Frontal cortex (tissue), 4 donors: ENCODE results near the gene GRK5. TPM values are rescaled to one million over a fixed set of nuclear protein-coding genes. Genes with fewer than 3 reads are reported as not detected.
"Not testable (repeated sequence)": the region's sequence is repeated elsewhere in the genome, so short reads cannot be mapped to it uniquely, and the experiment has no call there.

Experiments used
- DNase-seq, 2 donors: peaks; one replicate each; pipeline ENCODE4 v3.0.0; 2012; ENCODE audit warnings: low spot score in 2 of 2
- FAIRE-seq: peaks from 2 replicates; lab custom pipeline; 2012; peaks lifted over from hg19 to GRCh38; lab: Jason Lieb, UNC
- total RNA-seq: library from RNA; depleted of rRNA; stranded (reverse); fragments of >200 nt; gene quantifications from one replicate; pipeline ENCODE4 v1.2.3, GENCODE V29; 2014
- donor health status: control.
- donor health status: control.
- donor health status: control.

Gene GRK5
- total RNA-seq, 1 donor from 2014 or later, result 11.4 TPM

DNA sequence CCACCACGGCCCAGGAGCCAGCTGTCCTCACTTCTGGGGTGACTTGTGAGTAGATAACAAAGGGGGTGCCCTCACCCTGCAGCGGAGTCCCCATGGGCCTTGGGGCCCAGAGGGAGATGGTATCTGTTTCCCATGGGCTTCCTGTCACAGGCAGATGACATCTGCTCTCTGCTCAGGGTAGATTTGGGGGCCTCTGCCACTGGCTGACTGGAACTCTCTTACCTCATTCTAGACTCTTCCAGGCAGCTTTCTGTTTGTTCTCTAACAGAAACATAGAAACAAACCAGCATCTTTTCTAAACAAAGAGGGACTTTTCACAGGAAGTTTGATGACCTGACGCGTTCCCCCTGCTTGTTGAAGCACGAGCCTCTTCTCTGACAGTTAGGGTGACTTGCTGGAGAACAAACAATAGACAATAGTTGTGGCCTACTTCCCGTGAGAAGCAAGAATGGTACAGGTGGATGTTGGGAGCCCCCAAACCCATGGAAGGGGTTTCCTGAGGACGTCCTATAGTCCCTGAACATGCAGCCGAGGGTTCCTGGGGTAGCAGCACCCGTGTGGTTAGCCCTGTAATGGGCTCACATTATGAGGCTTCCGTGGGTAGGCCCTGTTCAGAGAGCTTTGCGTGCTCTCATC is 61.6 kb downstream of the GRK5 start:
- no peak for FAIRE-seq
- DNase-seq, result no peak

- FAIRE-seq, result no peak
- no peak for DNase-seq
These were observed 62.4 kb downstream of the GRK5 start for GRCh38 chr10:119269737-119270136.

- FAIRE-seq, result no peak
- DNase-seq, result no peak
These were observed 63.5 kb downstream of the GRK5 start for GRCh38 chr10:119270762-119271366.

DNA sequence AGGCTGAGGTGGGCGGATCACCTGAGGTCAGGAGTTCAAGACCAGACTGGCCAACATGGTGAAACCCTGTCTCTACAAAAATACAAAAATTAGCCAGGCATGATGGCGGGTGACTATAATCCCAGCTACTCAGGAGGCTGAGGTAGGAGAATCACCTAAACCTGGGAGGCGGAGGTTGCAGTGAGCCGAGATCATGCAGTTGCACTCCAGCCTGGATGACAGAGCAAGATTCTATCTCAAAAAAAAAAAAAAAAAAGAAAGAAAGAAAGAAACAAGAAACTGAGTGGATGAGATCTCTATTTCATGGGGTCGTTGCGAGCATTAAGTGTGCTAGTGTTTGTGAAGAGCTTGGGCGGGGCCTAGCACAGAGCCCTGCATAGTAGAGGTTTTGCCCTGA is 65.0 kb downstream of the GRK5 start:
- DNase-seq, FAIRE-seq: not testable (repeated sequence)

GRCh38 chr10:119272736-119273135 is 65.4 kb downstream of the GRK5 start:
- FAIRE-seq, result no peak
- no peak for DNase-seq

GRCh38 chr10:119273413-119273812 is 66.0 kb downstream of the GRK5 start:
- DNase-seq (no peak), FAIRE-seq (no peak)

DNA sequence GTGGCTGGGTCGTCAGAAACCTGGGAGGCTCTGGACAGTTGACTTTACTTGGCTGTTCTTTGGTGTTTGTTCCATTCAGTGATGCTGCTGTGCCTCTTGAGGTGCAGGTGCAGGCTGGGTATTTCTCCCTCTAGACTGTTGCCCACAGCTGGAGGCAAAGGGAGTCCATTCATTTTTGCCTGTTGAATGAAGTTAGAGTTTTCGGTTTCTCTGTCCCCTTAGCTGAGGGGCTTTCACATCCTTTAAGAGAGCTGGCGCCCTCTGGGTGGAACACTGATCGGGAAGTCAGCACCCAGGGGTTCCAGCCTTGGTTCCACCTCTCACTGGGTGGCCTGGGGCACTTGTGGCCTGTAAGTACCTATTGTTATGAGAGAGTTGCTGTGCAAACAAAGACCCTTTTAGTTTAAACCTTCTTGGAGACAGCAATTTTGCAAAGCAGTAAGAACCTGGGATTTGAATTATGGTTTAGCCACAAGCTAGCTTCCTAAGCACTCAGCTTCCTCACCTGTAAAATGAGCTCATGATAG is 67.2 kb downstream of the GRK5 start:
- FAIRE-seq, result no peak
- DNase-seq, result no peak

- FAIRE-seq (no peak), DNase-seq (no peak)
These were observed 67.7 kb downstream of the GRK5 start for GRCh38 chr10:119275085-119275484.

DNA sequence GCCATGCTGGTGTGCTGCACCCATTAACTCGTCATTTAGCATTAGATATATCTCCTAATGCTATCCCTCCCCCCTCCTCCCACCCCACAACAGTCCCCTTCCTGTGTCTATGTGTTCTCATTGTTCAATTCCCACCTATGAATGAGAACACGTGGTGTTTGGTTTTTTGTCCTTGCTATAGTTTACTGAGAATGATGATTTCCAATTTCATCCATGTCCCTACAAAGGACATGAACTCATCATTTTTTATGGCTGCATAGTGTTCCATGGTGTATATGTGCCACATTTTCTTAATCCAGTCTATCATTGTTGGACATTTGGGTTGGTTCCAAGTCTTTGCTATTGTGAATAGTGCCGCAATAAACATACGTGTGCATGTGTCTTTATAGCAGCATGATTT is 68.8 kb downstream of the GRK5 start:
- FAIRE-seq, DNase-seq: not testable (repeated sequence)

DNA sequence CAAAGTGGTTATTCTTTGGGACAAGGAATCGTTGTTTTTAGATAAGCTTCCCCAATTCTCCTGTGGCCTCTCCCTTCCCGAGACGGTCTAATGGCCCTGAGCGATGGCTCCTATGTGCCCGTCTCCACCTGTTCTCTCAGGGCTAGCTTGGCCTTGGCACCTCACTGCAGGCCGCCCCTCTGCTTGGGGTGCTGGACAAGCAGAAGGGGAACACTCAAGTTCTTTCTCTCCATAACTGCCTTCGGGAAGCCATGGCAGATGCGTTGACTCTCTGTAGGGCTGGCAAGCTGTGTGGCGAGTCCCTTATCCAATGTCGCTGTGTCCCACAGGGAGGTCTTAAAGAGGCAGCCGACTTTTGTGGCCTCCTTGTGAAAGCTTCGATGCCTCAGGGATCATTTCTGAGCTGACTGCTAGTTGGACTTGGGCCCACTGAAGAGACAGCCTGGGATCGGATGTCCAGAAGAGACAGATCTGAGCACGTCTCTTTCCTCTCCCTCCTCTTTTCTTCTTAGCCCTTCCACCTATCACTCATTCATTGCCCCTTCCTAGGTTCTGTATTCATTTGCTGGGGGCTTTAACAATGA is 70.8 kb downstream of the GRK5 start:
- DNase-seq (no peak), FAIRE-seq (no peak)

GRCh38 chr10:119279441-119279840 is 72.1 kb downstream of the GRK5 start:
- DNase-seq (no peak), FAIRE-seq (no peak)

DNA sequence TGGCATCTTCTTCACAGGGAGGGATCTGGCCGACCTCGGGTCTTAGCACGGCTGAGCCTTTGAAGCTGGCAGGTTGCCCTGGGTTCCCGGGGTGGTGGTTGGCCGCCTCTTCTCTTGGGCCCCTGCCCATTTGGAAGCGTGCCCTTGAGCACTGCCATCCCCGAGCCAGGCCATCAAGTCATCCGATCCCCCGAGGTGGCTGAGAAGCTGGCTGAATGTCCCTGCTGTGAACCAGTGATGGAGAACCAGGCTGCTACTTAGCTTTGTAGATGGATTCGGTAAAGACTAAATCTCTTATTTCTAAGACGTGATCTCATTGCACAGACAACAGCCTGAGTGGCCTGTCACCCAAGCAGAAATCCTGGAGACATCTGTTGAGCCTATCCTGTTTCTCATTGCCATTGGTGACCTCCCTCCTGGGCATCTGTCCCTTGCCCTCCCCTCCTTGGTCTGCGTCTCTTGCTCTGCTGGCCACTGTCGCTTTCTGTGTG is 74.3 kb downstream of the GRK5 start:
- DNase-seq, result peak; percentile 27 to 55
- FAIRE-seq, result no peak

- no peak for FAIRE-seq
- no peak for DNase-seq
These were observed 75.1 kb downstream of the GRK5 start for GRCh38 chr10:119282446-119282845.

DNA sequence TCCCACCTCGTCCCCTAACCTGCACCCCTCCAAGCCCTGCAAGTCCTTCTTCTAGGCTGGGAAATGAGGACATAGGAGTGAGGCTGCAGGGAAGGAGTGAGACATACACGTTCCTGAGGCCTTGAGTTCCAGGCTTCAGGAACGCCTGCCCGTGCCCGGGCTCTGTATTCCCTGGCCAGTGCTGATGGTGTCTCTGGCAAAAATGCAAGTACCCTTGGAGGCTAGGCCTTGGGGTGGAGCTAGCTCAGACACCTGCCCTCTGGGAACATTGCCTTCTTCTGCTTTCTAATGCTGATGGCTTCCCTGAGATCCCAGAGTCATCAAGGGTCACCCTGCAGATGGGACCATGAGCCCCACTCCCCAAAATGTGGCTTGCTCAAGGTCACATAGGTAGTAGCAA is 76.0 kb downstream of the GRK5 start:
- DNase-seq (no peak), FAIRE-seq (no peak)

GRCh38 chr10:119283818-119284217 is 76.4 kb downstream of the GRK5 start:
- FAIRE-seq (no peak), DNase-seq (no peak)

DNA sequence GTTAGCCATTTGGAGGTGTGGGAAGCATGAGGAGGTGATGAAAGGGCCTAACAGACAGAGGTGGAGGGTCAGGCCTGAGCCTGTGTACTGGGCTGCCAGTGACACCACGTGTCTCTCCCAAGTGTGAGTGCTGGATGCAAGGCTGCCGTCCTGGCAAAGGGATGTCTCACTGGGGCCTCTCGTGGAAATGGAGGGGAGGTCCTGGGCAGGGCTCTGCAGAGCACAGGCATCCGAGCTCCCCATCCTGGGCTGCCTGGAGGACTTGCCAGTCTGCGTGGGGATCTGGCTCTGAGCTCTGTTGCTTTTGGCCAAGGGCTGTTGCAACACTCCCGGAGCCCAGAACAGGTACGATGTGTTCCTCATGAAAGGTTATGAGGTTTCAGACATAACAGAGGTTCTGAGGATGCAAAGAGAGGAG is 77.3 kb downstream of the GRK5 start:
- no peak for DNase-seq
- FAIRE-seq, result no peak

DNA sequence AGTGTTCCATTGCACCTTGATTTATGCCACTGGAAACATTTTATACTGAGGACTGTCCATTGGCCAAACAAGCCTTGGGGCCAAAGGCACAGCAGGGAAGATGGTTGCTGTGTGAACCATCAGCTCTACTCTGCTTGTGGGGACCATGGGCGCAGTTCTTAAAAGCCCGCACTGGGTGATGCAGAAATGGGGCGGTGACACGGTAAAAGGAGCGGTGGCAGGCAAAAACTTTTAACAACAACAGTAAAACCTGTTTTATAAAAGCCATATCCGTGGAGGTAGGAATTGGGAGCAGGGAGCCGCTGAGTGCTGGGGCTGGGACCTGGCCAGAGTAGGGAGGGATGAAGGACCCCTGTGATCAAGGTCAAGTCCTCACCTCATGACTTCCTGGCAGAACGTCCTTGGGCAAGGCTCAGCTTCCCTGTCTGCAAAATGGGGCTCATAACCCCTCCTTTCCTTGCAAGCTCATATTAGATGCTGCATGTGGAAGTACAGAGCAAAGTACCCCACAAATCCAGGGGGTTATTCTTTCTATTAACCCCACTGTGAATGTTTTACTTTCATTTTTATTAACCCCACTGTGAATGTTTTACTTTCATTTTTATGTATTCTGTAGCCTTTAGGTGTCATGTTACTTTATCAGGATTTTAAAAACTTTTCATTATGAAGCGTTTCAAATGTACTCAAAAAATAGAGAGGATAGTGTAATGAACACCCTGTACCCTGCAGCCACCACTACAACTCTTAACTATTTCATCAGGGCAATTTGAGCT is 78.3 kb downstream of the GRK5 start:
- no peak for DNase-seq
- no peak for FAIRE-seq

- no peak for DNase-seq
- no peak for FAIRE-seq
These were observed 79.1 kb downstream of the GRK5 start for GRCh38 chr10:119286516-119286915.

GRCh38 chr10:119286983-119287633 is 79.7 kb downstream of the GRK5 start:
- DNase-seq (no peak), FAIRE-seq (no peak)

DNA sequence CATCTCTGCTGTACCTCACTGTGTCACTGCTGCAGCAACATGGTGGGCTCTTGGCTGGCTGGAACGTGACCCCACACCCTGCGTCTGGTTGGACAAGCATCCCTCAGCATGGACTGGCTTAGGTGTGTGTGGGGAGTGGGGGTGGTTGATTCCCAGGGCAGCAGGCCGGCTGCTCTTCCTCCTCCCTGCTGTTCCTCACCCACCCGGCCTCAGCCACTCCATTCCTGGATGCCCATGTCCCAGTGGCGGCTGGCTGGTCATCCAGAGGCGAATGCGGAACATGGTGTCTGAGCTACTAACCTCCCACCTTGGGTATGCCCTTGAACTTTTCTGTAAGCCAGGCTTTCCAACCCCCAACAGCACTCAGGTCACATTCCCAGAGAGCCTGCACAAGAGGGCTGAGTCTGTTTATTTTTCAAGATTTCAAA is 81.2 kb downstream of the GRK5 start:
- FAIRE-seq (no peak), DNase-seq (no peak)
